HEK293T (cell line): Measurements from ENCODE around the gene WEE2.
"Not testable (repeated sequence)": the region's sequence is repeated elsewhere in the genome, so short reads cannot be mapped to it uniquely, and the experiment has no call there.

Source experiments
- ARNT ChIP-seq: fragments of 450-650 bp; IDR thresholded peaks from 2 replicates; pipeline ENCODE4 v1.6.1; 2017; ENCODE audit warnings: mild to moderate bottlenecking
- FOXM1 ChIP-seq: fragments of 450-650 bp; IDR thresholded peaks from 2 replicates; pipeline ENCODE4 v1.6.1; 2017; ENCODE audit warnings: mild to moderate bottlenecking, borderline replicate concordance
- L3MBTL2 ChIP-seq: fragments of 450-650 bp; conservative IDR thresholded peaks from 2 replicates; pipeline ENCODE4 v1.6.1; 2016; ENCODE audit warnings: mild to moderate bottlenecking

- TF ChIP-seq ARNT, FOXM1, L3MBTL2: not testable (repeated sequence)
These were observed 43.8 kb downstream of the WEE2 start for GRCh38 chr7:141751904-141752303.
